ENCODE results near the gene LBHD1. TPM values are rescaled to one million over a fixed set of nuclear protein-coding genes. Genes with fewer than 3 reads are reported as not detected.
A peak's percentile ranks its signal among the peaks of the same experiment; 100 is the strongest.

LBHD1 gene
- total RNA-seq, 1 experiment from 2014 or later = 8.7 TPM

DNA sequence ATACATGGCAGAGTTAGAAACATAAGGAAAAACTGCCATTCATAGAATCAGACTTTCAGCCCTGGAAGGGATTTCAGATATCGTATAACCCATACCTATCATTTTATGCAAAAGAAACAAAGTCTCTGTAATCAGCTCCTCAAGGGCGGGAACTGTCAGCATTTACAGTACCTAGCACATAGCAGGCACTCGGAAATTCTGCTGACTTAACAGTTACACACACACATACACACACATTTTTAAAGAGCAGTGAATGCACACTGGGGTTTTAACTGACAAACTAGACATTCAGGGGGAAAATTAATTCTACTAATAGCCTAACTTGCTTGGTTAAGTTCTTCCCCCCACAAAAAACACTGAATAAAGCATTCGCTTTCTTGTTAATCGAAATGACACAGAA is 44.1 kb upstream of the LBHD1 start:
- no peak overlapping the region for H3K27ac Mint-ChIP-seq (ENCODE audit: low read depth, unreplicated experiment)
- no peak overlapping the region for H3K4me3 Mint-ChIP-seq (ENCODE audit: unreplicated experiment)
- intact Hi-C loops (cut with micrococcal nuclease) = no loop called here
- H3K36me3 Mint-ChIP-seq (ENCODE audit: insufficient read depth, unreplicated experiment) = peaks cover 79% of the 10 kb centered on the region
- TF ChIP-seq, protein P1, sequence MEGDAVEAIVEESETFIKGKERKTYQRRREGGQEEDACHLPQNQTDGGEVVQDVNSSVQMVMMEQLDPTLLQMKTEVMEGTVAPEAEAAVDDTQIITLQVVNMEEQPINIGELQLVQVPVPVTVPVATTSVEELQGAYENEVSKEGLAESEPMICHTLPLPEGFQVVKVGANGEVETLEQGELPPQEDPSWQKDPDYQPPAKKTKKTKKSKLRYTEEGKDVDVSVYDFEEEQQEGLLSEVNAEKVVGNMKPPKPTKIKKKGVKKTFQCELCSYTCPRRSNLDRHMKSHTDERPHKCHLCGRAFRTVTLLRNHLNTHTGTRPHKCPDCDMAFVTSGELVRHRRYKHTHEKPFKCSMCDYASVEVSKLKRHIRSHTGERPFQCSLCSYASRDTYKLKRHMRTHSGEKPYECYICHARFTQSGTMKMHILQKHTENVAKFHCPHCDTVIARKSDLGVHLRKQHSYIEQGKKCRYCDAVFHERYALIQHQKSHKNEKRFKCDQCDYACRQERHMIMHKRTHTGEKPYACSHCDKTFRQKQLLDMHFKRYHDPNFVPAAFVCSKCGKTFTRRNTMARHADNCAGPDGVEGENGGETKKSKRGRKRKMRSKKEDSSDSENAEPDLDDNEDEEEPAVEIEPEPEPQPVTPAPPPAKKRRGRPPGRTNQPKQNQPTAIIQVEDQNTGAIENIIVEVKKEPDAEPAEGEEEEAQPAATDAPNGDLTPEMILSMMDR (IDR thresholded peaks at IDR 0.05; ENCODE audit: unreplicated experiment) = no peak
- POLR2A ChIA-PET = interaction anchor here (1.7 to 15.7 kb wide), 2 partner anchors 10 to 11 kb away, joined by 5 to 197 read pairs; partner anchors contain the start of genes HNRNPUL2 and TTC9C
- peaks cover 15% of the 10 kb centered on the region for H3K4me1 Mint-ChIP-seq (ENCODE audit: insufficient read depth, unreplicated experiment)
- CTCF ChIA-PET = interaction anchor here (0.7 to 1.7 kb wide), 3 partner anchors 23 to 60 kb away, joined by 3 to 5 read pairs (median 3); no protein-coding TSS in a partner anchor
- DNase-seq (ENCODE audit: unreplicated experiment) = no peak
- no TSS peak for BruUV-seq (replicated peaks)
- no peaks in the 10 kb centered on the region for H3K27me3 Mint-ChIP-seq (ENCODE audit: insufficient read depth, unreplicated experiment)
- H3K9me3 Mint-ChIP-seq (ENCODE audit: unreplicated experiment) = no peaks in the 10 kb centered on the region

DNA sequence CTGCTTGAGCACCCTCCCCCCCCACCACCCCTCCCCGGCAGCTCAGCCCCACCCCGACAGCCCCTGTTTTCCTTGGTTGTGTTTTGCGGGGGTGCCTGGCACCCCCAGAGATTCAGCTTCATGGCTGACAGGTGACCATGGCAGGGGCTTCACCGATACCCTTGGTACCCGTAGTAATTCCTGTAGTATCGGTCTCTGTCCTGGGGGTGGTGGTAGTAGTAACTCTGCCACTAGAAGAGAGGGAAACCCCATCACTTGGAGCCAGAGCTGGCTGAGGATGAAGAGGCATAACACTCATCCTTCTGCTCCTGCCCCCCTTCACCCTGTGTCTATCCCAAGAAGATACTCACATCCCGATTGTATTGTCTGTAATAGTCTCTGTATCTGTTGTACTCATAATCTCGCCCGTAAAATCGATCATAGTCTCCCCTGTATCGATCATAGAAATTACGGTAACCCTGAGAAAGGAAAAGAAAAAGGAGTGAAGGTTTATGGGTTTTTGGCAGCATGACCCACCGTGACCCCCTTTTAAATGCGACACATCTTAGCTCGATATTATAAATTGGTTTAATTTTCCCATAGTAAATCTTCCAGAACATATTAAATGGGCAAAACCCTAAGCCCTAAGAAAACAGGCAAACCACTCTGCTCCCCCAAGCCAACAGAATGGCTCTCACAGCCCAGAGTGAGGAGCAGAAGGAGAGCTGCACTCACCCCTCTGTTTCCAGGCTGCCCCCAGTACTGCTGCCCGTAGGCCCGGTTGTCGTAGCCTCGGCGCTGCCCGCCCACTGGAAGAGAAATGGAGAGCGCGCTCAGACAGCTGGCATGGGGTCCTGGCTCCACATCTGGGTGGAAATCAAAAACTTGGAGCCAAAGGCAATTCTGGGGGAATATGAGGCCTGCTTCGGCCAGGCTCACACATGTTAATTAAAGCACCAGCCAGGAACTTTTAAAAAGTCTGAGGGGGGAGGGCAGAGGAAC is 43.4 kb upstream of the LBHD1 start:
- Mint-ChIP-seq H3K27me3 (ENCODE audit: insufficient read depth, unreplicated experiment) (no peaks in the 10 kb centered on the region), H3K36me3 (ENCODE audit: insufficient read depth, unreplicated experiment) (peaks cover 78% of the 10 kb centered on the region), H3K4me3 (ENCODE audit: unreplicated experiment) (no peak overlapping the region), H3K9me3 (ENCODE audit: unreplicated experiment) (no peaks in the 10 kb centered on the region), H3K4me1 (ENCODE audit: insufficient read depth, unreplicated experiment) (peaks cover 15% of the 10 kb centered on the region), H3K27ac (ENCODE audit: low read depth, unreplicated experiment) (no peak overlapping the region)
- intact Hi-C loops (cut with micrococcal nuclease) = no loop called here
- ChIA-PET POLR2A (interaction anchor here (1.7 to 15.7 kb wide), 2 partner anchors 10 to 11 kb away, joined by 5 to 197 read pairs; partner anchors contain the start of genes HNRNPUL2 and TTC9C), CTCF (interaction anchor here (0.6 to 1.7 kb wide), 6 partner anchors 15 to 72 kb away, joined by 3 to 5 read pairs (median 4); partner anchors contain the start of gene TMEM179B)
- DNase-seq (ENCODE audit: unreplicated experiment) = no peak
- no TSS peak for BruUV-seq (replicated peaks)
- TF ChIP-seq, protein P1 (IDR thresholded peaks at IDR 0.05; ENCODE audit: unreplicated experiment) = no peak

DNA sequence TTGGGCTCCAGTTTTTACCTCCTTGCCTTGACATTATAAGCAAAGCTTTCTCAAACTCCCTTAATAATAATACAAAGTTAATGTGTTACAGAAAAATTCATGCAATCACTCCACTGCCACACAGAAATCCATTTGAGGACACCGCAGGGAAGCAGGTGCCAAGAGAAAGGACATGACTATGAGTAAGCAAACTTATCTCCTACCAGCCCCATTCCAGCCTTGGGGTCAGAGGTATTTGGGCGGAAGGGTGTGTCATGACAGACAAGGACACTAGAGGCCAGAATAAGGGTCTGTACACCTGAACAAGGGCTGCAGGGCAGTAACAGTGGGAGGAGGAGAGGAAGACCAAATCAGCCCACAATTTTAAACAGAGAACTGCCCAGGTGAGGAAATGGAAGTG is 41.3 kb upstream of the LBHD1 start:
- POLR2A ChIA-PET = interaction anchor here (0.9 to 15.7 kb wide), 2 partner anchors 13 to 40 kb away, joined by 3 to 197 read pairs; partner anchors contain the start of genes HNRNPUL2 and TTC9C
- CTCF ChIA-PET = interaction anchor here (0.7 to 0.8 kb wide), 3 partner anchors 24 to 180 kb away, joined by 3 to 4 read pairs (median 3); partner anchors contain the start of gene LRRN4CL
- Mint-ChIP-seq H3K36me3 (ENCODE audit: insufficient read depth, unreplicated experiment) (peaks cover 72% of the 10 kb centered on the region), H3K27me3 (ENCODE audit: insufficient read depth, unreplicated experiment) (no peaks in the 10 kb centered on the region), H3K4me1 (ENCODE audit: insufficient read depth, unreplicated experiment) (peaks cover 21% of the 10 kb centered on the region), H3K4me3 (ENCODE audit: unreplicated experiment) (no peak overlapping the region), H3K9me3 (ENCODE audit: unreplicated experiment) (no peaks in the 10 kb centered on the region), H3K27ac (ENCODE audit: low read depth, unreplicated experiment) (no peak overlapping the region)
- intact Hi-C loops (cut with micrococcal nuclease) = no loop called here
- BruUV-seq (replicated peaks) = no TSS peak
- TF ChIP-seq, protein P1 (IDR thresholded peaks at IDR 0.05; ENCODE audit: unreplicated experiment) = no peak
- no peak for DNase-seq (ENCODE audit: unreplicated experiment)

DNA sequence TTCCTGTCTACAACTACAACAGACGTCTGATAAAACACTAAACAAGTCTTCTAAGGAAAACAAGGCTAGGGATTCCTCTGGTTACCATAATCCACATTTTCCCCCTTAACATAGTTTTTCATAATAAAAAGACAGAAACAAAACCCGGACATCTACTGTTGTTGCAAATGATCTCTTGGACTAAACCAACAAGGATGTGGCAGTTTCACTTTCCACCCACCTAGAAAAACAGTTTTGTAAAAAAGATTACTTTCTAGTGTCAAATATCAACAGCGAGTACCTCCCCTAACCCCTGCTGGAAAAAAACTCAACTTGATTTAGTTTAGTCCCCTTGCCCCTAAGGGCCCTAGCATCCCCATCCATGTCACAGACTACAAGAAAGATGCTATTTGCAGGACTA is 40.8 kb upstream of the LBHD1 start:
- DNase-seq (ENCODE audit: unreplicated experiment) = no peak
- ChIA-PET CTCF (interaction anchor here (0.8 kb wide), 1 partner anchor 181 kb away, joined by 4 read pairs; no protein-coding TSS in a partner anchor), POLR2A (interaction anchor here (15.7 kb wide), 1 partner anchor 13 kb away, joined by 197 read pairs; the partner anchor contains the start of genes HNRNPUL2 and TTC9C)
- TF ChIP-seq, protein P1 (IDR thresholded peaks at IDR 0.05; ENCODE audit: unreplicated experiment) = no peak
- Mint-ChIP-seq H3K27me3 (ENCODE audit: insufficient read depth, unreplicated experiment) (no peaks in the 10 kb centered on the region), H3K9me3 (ENCODE audit: unreplicated experiment) (no peaks in the 10 kb centered on the region), H3K36me3 (ENCODE audit: insufficient read depth, unreplicated experiment) (peaks cover 67% of the 10 kb centered on the region), H3K27ac (ENCODE audit: low read depth, unreplicated experiment) (no peak overlapping the region), H3K4me1 (ENCODE audit: insufficient read depth, unreplicated experiment) (peaks cover 17% of the 10 kb centered on the region), H3K4me3 (ENCODE audit: unreplicated experiment) (no peak overlapping the region)
- BruUV-seq (replicated peaks) = TSS peak; percentile 36
- intact Hi-C loops (cut with micrococcal nuclease) = no loop called here
